ENCODE results near the gene COL15A1.

The COL15A1 gene

DNA sequence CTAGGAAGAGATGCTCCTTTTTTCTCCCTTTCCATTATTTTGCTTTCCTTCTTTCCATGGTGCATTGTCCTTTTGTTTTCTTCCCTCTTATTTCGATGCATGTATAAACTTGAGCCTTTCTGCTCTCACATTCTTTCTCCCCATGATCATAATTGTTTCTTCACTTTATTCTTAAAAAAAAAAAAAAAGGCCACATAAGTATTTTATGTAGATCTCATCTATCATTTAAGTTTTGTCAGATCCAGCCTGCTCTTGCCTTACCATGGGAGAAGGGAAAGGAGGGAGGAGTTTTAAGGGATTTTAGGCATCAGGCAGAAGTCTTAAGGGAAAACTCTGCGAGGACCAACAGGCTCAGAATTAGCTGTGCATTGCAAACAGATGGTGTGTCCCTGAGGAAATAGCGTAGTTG is 172.3 kb downstream of the COL15A1 start:
- peak overlapping the region; percentile 19 for H3K27ac ChIP-seq
- no peak for DNase-seq (ENCODE audit: low read depth, low spot score)

DNA sequence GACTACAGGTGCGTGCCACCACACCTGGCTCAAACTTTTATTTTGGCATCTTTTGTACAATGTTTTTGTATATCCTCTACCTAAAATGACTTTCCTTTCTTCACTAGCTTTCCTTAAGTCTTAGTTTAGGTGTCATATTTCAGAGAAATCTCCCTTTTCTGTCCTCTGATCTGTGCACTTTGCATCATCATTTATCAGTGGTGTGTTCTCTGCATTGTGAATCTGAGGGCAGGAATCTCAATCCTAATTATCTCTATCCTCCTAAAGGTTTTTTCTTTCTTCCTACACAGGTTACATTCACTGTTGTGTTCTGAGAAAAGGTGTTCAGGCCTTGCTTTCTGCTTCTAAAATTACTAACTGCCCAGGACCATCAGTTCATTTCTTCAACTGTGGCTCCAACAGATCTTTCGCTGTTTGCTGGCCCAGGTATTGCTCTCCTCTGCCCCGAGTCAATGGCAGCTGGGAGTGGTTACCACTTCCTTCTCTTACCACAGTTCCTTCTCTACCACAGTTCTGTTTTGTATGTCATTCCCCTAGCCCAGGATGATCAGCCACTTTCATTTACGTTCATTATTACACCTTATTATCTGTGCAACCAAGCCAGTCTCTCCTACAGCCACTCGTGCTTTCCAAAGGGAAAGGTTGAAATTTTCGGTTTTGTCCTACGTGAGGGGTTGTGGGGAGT is 175.2 kb downstream of the COL15A1 start:
- H3K27ac ChIP-seq = no peak overlapping the region
- DNase-seq (ENCODE audit: low read depth, low spot score) = no peak

DNA sequence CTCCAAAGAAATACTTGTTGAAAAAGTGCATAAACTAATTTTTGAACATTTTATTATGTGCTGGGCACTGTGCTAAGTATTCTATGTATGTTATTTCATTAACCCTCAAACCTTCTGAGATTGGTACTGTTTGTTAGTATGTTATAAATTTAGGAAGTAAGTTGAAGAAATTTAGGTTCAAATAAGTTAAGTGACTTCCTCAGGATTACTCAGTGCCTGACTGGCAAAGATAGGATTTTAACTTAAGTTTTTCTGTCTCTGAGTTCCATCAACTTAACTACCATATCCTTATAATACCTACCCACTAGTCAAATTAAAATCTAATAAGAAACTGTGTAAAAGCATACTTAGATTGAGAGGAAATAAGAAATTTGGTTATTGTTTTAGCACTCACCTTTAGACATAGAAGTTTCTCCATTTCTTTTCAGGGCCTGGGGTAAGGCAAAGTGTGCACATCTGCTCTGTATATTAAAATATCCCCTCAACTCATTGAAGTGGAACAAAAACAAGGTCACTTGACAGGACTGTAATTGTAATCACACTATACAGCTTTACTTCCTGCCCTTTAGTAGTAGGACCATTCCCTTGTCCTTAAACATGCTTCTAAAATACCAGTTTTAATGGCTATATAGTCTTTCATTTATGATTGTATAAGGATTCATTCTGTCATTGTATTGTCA is 176.4 kb downstream of the COL15A1 start:
- no peak overlapping the region for H3K27ac ChIP-seq

More for the DNA sequence above, 176.4 kb downstream of the COL15A1 start:
- DNase-seq (ENCODE audit: low read depth, low spot score) = no peak

Data from epithelial cell of prostate (primary cell).